Naive thymus-derived CD8-positive, alpha-beta T cell (primary cell): ENCODE data around the gene RAB3C. TPM values are rescaled to one million over a fixed set of nuclear protein-coding genes. Genes with fewer than 3 reads are reported as not detected.

Experiments used
- ATAC-seq, 2 donors: fragments of 150-1000 bp; cut with Tn5 transposase in 1 of 2; sonication (Bioruptor Pico), chemical (Tn5 transposase) in 1 of 2; 1 replicate in 1 of 2; 2 replicates in 1 of 2; pipeline ENCODE4 v1.10.0; 2021; ENCODE audit warnings: mild to moderate bottlenecking in 2 of 2, moderate library complexity in 2 of 2
- POLR2A ChIA-PET: fragments of 350-600 bp; sonication (Branson Sonifier 250); formaldehyde crosslinking; loops from one replicate; lab custom pipeline; 2021; ENCODE audit warnings: antibody characterized with exemption; lab: Charles Lee
- DNase-seq, 10 donors: peaks; one replicate each; pipeline versions ENCODE4 v3.0.0 to v3.0.0-alpha.2; 2020 to 2022
- H3K27ac Mint-ChIP-seq, 10 donors: one replicate each; pipeline ENCODE4 v1.8.0; 2020 to 2022; ENCODE audit warnings: mild to moderate bottlenecking in 10 of 10, mixed read lengths in 10 of 10, moderate library complexity in 4 of 10, inconsistent platforms in 1 of 10
- H3K27me3 Mint-ChIP-seq, 5 donors: one replicate each; pipeline ENCODE4 v1.8.0; 2021 to 2022; ENCODE audit warnings: mixed read lengths in 5 of 5
- H3K36me3 Mint-ChIP-seq, 3 donors: one replicate each; pipeline ENCODE4 v1.8.0; 2020 to 2022; ENCODE audit warnings: mixed read lengths in 3 of 3, mild to moderate bottlenecking in 2 of 3, inconsistent platforms in 1 of 3
- H3K4me1 Mint-ChIP-seq, 4 donors: one replicate each; pipeline ENCODE4 v1.8.0; 2021 to 2022; ENCODE audit warnings: mixed read lengths in 4 of 4
- H3K4me3 Mint-ChIP-seq, 10 donors: one replicate each; pipeline ENCODE4 v1.8.0; 2020 to 2022; ENCODE audit warnings: mild to moderate bottlenecking in 10 of 10, mixed read lengths in 10 of 10, moderate library complexity in 6 of 10, inconsistent platforms in 1 of 10
- H3K9me3 Mint-ChIP-seq, 9 donors: one replicate each; pipeline ENCODE4 v1.8.0; 2020 to 2022; ENCODE audit warnings: mixed read lengths in 9 of 9, mild to moderate bottlenecking in 3 of 9, inconsistent platforms in 1 of 9, moderate library complexity in 1 of 9
- polyA plus RNA-seq, 3 donors: library from polyadenylated mRNA; unstranded; fragments of 300-500 nt; fragmentation: Illumina TruSeq; gene quantifications; one replicate each; pipeline ENCODE4 v1.2.3, GENCODE V29; 2021
- total RNA-seq, 8 experiments: library from RNA in 2 of 8; stranded (reverse) in 2 of 8; gene quantifications; one replicate each; pipeline ENCODE4 v1.2.3 and lab custom pipeline; 2021 to 2026

RAB3C gene
- total and polyA plus RNA-seq, 5 experiments from 2014 or later: not detected

- no peaks in the 10 kb centered on the region for H3K36me3 Mint-ChIP-seq
- peaks cover 0 to 4% (median 0%) of the 10 kb centered on the region in 9 donors for H3K9me3 Mint-ChIP-seq
- POLR2A ChIA-PET: no interaction called here
- no peak overlapping the region for H3K4me3 Mint-ChIP-seq
- DNase-seq (no peak), ATAC-seq (no peak)
- no peaks in the 10 kb centered on the region for H3K4me1 Mint-ChIP-seq
- H3K27ac Mint-ChIP-seq: no peak overlapping the region
- peaks cover 0 to 4% (median 0%) of the 10 kb centered on the region in 5 donors for H3K27me3 Mint-ChIP-seq
Observed at GRCh38 chr5:58666598-58667581, 84.0 kb downstream of the RAB3C start.

- peaks cover 0 to 8% (median 0%) of the 10 kb centered on the region in 5 donors for H3K27me3 Mint-ChIP-seq
- no peak overlapping the region for H3K27ac Mint-ChIP-seq
- H3K4me3 Mint-ChIP-seq: no peak overlapping the region
- POLR2A ChIA-PET: no interaction called here
- H3K36me3 Mint-ChIP-seq: no peaks in the 10 kb centered on the region
- no peaks in the 10 kb centered on the region for H3K4me1 Mint-ChIP-seq
- ATAC-seq: no peak
- DNase-seq: no peak
- H3K9me3 Mint-ChIP-seq: peaks cover 0 to 4% (median 0%) of the 10 kb centered on the region in 9 donors
Observed at GRCh38 chr5:58670582-58670981, 87.7 kb downstream of the RAB3C start.

GRCh38 chr5:58671155-58671554 lies 88.3 kb downstream of the RAB3C start:
- no peak overlapping the region for H3K4me3 Mint-ChIP-seq
- no peaks in the 10 kb centered on the region for H3K36me3 Mint-ChIP-seq
- POLR2A ChIA-PET: no interaction called here
- no peaks in the 10 kb centered on the region for H3K4me1 Mint-ChIP-seq
- DNase-seq (no peak), ATAC-seq (no peak)
- peaks cover 0 to 4% (median 0%) of the 10 kb centered on the region in 9 donors for H3K9me3 Mint-ChIP-seq
- H3K27me3 Mint-ChIP-seq: peaks cover 0 to 8% (median 0%) of the 10 kb centered on the region in 5 donors
- H3K27ac Mint-ChIP-seq: no peak overlapping the region

GRCh38 chr5:58672521-58672920 lies 89.6 kb downstream of the RAB3C start:
- ATAC-seq (no peak), DNase-seq (no peak)
- no peak overlapping the region for H3K27ac Mint-ChIP-seq
- no peaks in the 10 kb centered on the region for H3K4me1 Mint-ChIP-seq
- H3K36me3 Mint-ChIP-seq: no peaks in the 10 kb centered on the region
- peaks cover 0 to 8% (median 0%) of the 10 kb centered on the region in 5 donors for H3K27me3 Mint-ChIP-seq
- H3K4me3 Mint-ChIP-seq: no peak overlapping the region
- H3K9me3 Mint-ChIP-seq: peaks cover 0 to 4% (median 0%) of the 10 kb centered on the region in 9 donors
- POLR2A ChIA-PET: no interaction called here

DNA sequence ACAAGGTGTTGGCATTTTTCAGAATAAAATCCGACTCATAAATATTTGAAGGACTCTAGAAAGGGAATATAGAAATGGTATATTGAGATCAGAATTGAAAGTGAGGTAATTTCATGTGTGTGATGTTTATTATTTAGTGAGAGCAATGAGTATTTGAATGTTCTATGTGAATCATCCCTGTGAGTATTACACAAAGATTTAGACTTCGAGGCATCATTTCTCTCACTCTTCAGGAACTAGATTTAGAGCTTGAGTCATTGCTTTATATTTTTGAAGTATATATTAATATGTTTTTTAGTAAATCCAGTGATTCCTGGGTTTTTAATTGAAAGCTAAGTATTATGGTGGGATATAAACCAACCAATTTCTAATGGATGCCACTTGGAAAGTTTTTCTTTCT lies 91.2 kb downstream of the RAB3C start:
- no peak overlapping the region for H3K4me3 Mint-ChIP-seq
- peaks cover 0 to 4% (median 0%) of the 10 kb centered on the region in 9 donors for H3K9me3 Mint-ChIP-seq
- POLR2A ChIA-PET: no interaction called here
- peaks cover 0 to 2% (median 0%) of the 10 kb centered on the region in 4 donors for H3K4me1 Mint-ChIP-seq
- no peak overlapping the region for H3K27ac Mint-ChIP-seq
- ATAC-seq: no peak
- no peaks in the 10 kb centered on the region for H3K36me3 Mint-ChIP-seq
- peaks cover 0 to 11% (median 0%) of the 10 kb centered on the region in 5 donors for H3K27me3 Mint-ChIP-seq
- DNase-seq: no peak

GRCh38 chr5:58674711-58675110 lies 91.8 kb downstream of the RAB3C start:
- H3K36me3 Mint-ChIP-seq: no peaks in the 10 kb centered on the region
- H3K4me3 Mint-ChIP-seq: no peak overlapping the region
- H3K9me3 Mint-ChIP-seq: peaks cover 0 to 4% (median 0%) of the 10 kb centered on the region in 9 donors
- H3K4me1 Mint-ChIP-seq: peaks cover 0 to 2% (median 0%) of the 10 kb centered on the region in 4 donors
- H3K27me3 Mint-ChIP-seq: peaks cover 0 to 11% (median 0%) of the 10 kb centered on the region in 5 donors
- DNase-seq (no peak), ATAC-seq (no peak)
- H3K27ac Mint-ChIP-seq: no peak overlapping the region
- POLR2A ChIA-PET: no interaction called here

GRCh38 chr5:58675341-58675740 lies 92.5 kb downstream of the RAB3C start:
- Mint-ChIP-seq H3K4me1 (peaks cover 0 to 2% (median 0%) of the 10 kb centered on the region in 4 donors), H3K27ac (no peak overlapping the region), H3K36me3 (no peaks in the 10 kb centered on the region), H3K9me3 (no peaks in the 10 kb centered on the region), H3K27me3 (peaks cover 0 to 11% (median 0%) of the 10 kb centered on the region in 5 donors), H3K4me3 (no peak overlapping the region)
- ATAC-seq (no peak), DNase-seq (no peak)
- POLR2A ChIA-PET: no interaction called here

DNA sequence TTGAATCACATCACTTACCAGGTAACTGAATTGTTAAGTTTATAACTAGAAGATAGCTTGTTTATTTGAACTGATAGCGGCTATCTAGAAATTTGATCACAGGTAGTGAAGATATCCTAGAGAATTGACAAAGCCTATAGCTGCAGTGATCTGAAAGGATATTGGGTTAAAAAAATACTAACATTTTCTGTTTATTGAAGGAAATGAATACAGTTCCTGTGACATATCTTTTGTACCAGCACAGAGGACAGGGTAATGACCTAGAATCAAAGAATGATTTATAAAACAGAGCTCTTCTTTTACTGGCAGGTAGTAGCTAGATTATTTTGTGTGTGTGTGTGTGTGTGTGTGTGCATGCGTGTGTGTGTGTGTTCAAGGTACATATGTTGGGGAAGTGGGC lies 94.8 kb downstream of the RAB3C start:
- no peaks in the 10 kb centered on the region for H3K36me3 Mint-ChIP-seq
- DNase-seq: no peak
- H3K27me3 Mint-ChIP-seq: peaks cover 0 to 3% (median 0%) of the 10 kb centered on the region in 5 donors
- peaks cover 0 to 1% (median 0%) of the 10 kb centered on the region in 9 donors for H3K9me3 Mint-ChIP-seq
- no peak for ATAC-seq
- H3K27ac Mint-ChIP-seq: no peak overlapping the region
- no peak overlapping the region for H3K4me3 Mint-ChIP-seq
- H3K4me1 Mint-ChIP-seq: peaks cover 0 to 2% (median 0%) of the 10 kb centered on the region in 4 donors
- POLR2A ChIA-PET: no interaction called here

DNA sequence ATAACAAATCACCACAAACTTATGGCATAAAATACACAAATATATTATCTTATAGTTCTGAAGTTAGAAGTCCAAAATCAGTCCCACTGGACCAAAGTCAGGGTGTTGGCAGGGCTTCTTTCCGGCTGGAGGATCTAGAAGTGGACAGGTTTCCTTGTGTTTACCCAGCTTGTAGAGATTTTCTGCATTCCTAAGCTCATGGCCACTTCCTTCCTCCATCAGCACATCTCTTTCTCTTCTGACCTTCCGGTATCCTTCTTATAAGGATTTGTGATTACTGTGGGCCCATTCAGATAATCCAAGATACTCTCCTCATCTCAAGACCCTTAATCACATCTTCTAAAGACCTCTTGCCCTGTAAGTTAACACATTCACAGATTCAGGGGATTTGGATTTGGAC lies 97.6 kb downstream of the RAB3C start:
- H3K4me1 Mint-ChIP-seq: peaks cover 0 to 2% (median 0%) of the 10 kb centered on the region in 4 donors
- DNase-seq (no peak), ATAC-seq (no peak)
- no peak overlapping the region for H3K27ac Mint-ChIP-seq
- H3K9me3 Mint-ChIP-seq: peaks cover 0 to 3% (median 0%) of the 10 kb centered on the region in 9 donors
- POLR2A ChIA-PET: no interaction called here
- H3K4me3 Mint-ChIP-seq: no peak overlapping the region
- H3K27me3 Mint-ChIP-seq: peaks cover 0 to 3% (median 0%) of the 10 kb centered on the region in 5 donors
- H3K36me3 Mint-ChIP-seq: no peaks in the 10 kb centered on the region

DNA sequence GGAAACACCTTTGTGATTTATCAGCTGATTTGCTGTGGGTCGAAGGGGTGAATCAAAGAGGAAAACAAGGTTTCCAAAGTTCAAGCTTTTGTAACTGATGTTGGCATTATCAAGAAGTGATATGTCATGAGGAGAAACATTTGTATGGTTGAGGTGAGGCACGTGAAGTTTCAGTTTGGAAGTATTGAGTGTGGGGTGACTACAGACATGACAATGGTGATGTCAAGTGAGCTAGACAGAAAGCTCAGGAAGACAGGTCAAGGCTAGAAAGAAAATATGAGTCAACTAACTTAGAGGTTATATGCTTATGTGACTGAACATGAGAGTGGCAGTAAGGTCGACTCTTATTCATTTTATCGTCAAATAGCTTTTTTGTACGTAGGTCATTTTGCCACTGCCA lies 99.1 kb downstream of the RAB3C start:
- peaks cover 0 to 3% (median 0%) of the 10 kb centered on the region in 9 donors for H3K9me3 Mint-ChIP-seq
- no peaks in the 10 kb centered on the region for H3K36me3 Mint-ChIP-seq
- no peak for DNase-seq
- POLR2A ChIA-PET: no interaction called here
- no peak for ATAC-seq
- H3K27me3 Mint-ChIP-seq: peaks cover 0 to 3% (median 0%) of the 10 kb centered on the region in 5 donors
- no peak overlapping the region for H3K4me3 Mint-ChIP-seq
- no peak overlapping the region for H3K27ac Mint-ChIP-seq
- H3K4me1 Mint-ChIP-seq: peaks cover 0 to 2% (median 0%) of the 10 kb centered on the region in 4 donors

DNA sequence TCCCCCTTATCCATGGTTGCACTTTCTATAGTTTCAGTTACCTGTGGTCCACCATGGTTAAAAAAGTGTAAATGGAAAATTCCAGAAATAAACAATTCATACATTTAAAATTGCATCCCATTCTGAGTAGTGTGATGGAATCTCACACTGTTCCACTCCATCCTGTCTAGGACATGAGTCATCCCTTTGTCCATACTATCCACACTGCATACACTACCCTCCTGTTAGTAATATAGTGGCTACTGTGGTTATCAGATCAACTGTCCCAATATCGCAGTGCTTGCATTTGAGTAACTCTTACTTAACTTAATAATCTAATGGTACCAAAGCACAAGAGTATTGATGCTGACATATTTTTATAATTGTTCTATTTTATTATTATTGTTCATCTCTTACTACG lies 100.7 kb downstream of the RAB3C start:
- Mint-ChIP-seq H3K4me3 (no peak overlapping the region), H3K27ac (no peak overlapping the region), H3K27me3 (peaks cover 0 to 1% (median 0%) of the 10 kb centered on the region in 5 donors), H3K9me3 (peaks cover 0 to 3% (median 0%) of the 10 kb centered on the region in 9 donors), H3K36me3 (no peaks in the 10 kb centered on the region), H3K4me1 (peaks cover 0 to 2% (median 0%) of the 10 kb centered on the region in 4 donors)
- ATAC-seq (no peak), DNase-seq (no peak)
- POLR2A ChIA-PET: no interaction called here

DNA sequence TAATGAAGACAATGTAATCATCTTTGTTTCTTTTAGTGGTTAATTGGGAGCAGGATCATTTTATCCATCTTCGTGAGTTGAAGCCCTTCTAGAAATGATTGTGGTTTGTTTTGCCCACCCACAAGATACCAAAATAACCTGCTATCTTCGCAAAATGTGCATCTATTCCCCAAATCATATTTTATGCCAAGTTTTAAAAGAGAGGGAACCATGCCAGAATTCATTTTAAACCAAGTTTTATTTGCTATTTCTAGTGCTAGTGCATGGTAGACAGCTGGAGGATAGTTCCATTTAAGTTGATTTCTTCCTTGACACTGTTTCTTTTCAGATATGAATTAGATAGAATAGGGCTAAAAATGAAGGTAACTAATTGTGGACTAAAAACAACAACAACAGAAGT lies 104.2 kb downstream of the RAB3C start:
- H3K27ac Mint-ChIP-seq: no peak overlapping the region
- no peaks in the 10 kb centered on the region for H3K36me3 Mint-ChIP-seq

GRCh38 chr5:58687595-58687994 lies 104.7 kb downstream of the RAB3C start:
- POLR2A ChIA-PET: no interaction called here
- no peaks in the 10 kb centered on the region for H3K36me3 Mint-ChIP-seq
- ATAC-seq: no peak
- H3K27ac Mint-ChIP-seq: no peak overlapping the region
- H3K9me3 Mint-ChIP-seq: peaks cover 0 to 2% (median 0%) of the 10 kb centered on the region in 9 donors
- no peaks in the 10 kb centered on the region for H3K27me3 Mint-ChIP-seq
- DNase-seq: no peak
- no peak overlapping the region for H3K4me3 Mint-ChIP-seq
- no peaks in the 10 kb centered on the region for H3K4me1 Mint-ChIP-seq

More for the DNA sequence above, 104.2 kb downstream of the RAB3C start:
- DNase-seq (no peak), ATAC-seq (no peak)
- peaks cover 0 to 2% (median 0%) of the 10 kb centered on the region in 9 donors for H3K9me3 Mint-ChIP-seq
- H3K4me3 Mint-ChIP-seq: no peak overlapping the region
- H3K4me1 Mint-ChIP-seq: no peaks in the 10 kb centered on the region
- H3K27me3 Mint-ChIP-seq: no peaks in the 10 kb centered on the region
- POLR2A ChIA-PET: no interaction called here
